ENCODE results near the gene RPS5. TPM values are rescaled to one million over a fixed set of nuclear protein-coding genes. Genes with fewer than 3 reads are reported as not detected.
"Not testable (repeated sequence)": the region's sequence is repeated elsewhere in the genome, so short reads cannot be mapped to it uniquely, and the experiment has no call there.

Gene RPS5
- total RNA-seq, 2 experiments from 2014 or later = 1,415 to 1,438 TPM

GRCh38 chr19:58403920-58404478 lies 16.9 kb downstream of the RPS5 start:
- H3K27ac Mint-ChIP-seq, H3K27me3 Mint-ChIP-seq, H3K4me3 Mint-ChIP-seq, CTCF ChIA-PET, DNase-seq, POLR2A ChIA-PET, H3K9me3 Mint-ChIP-seq, H3K36me3 Mint-ChIP-seq: not testable (repeated sequence)
- peaks cover 30% of the 10 kb centered on the region for H3K4me1 Mint-ChIP-seq (ENCODE audit: low read depth)
- intact Hi-C loops (cut with micrococcal nuclease) = loop anchor here (10.0 kb wide), 1 partner anchor 489 kb away; the partner anchor contains the start of gene ZNF417

GRCh38 chr19:58406818-58407657 lies 20.0 kb downstream of the RPS5 start:
- H3K9me3 Mint-ChIP-seq = no peaks in the 10 kb centered on the region
- peak overlapping the region; percentile 83 for H3K4me3 Mint-ChIP-seq
- ChIA-PET CTCF (interaction anchor here (1.0 to 2.1 kb wide), 2 partner anchors 112 to 174 kb away, joined by 3 to 5 read pairs; partner anchors contain the start of gene ZBTB45), POLR2A (interaction anchor here (1.1 kb wide), 1 partner anchor 45 kb away, joined by 4 read pairs; the partner anchor contains the start of gene ZNF497)
- peak overlapping the region; percentile 95 for H3K27ac Mint-ChIP-seq
- peaks cover 2% of the 10 kb centered on the region for H3K36me3 Mint-ChIP-seq
- H3K4me1 Mint-ChIP-seq (ENCODE audit: low read depth) = peaks cover 29% of the 10 kb centered on the region
- DNase-seq = no peak
- intact Hi-C loops (cut with micrococcal nuclease) = loop anchor here (5.0 to 10.0 kb wide), 4 partner anchors 35 to 492 kb away; partner anchors contain the start of genes ZNF132, ZNF417 and ZSCAN22
- H3K27me3 Mint-ChIP-seq = no peaks in the 10 kb centered on the region

- Mint-ChIP-seq H3K4me3 (peak overlapping the region; percentile 83), H3K9me3 (no peaks in the 10 kb centered on the region), H3K27me3 (no peaks in the 10 kb centered on the region), H3K4me1 (ENCODE audit: low read depth) (peaks cover 29% of the 10 kb centered on the region), H3K36me3 (peaks cover 3% of the 10 kb centered on the region), H3K27ac (peak overlapping the region; percentile 95)
- CTCF ChIA-PET = interaction anchor here (1.0 to 2.1 kb wide), 3 partner anchors 62 to 112 kb away, joined by 3 to 5 read pairs (median 3); partner anchors contain the start of gene ZBTB45
- DNase-seq = peak; percentile 32
- POLR2A ChIA-PET = interaction anchor here (1.0 to 1.2 kb wide), 5 partner anchors 20 to 168 kb away, joined by 3 to 4 read pairs (median 4); partner anchors contain the start of genes ZNF497 and ZNF837
- intact Hi-C loops (cut with micrococcal nuclease) = loop anchor here (1.0 to 10.0 kb wide), 7 partner anchors 20 to 493 kb away; partner anchors contain the start of genes RPS5, ZNF132, ZNF324B and ZNF417
Observed at GRCh38 chr19:58407658-58408151, 20.6 kb downstream of the RPS5 start.

- Mint-ChIP-seq H3K27ac (peak within 1 kb of the TSS; percentile 95), H3K9me3 (no peaks in the 10 kb centered on the region)
- CTCF ChIA-PET = interaction anchor here (0.8 to 2.1 kb wide), 4 partner anchors 61 to 112 kb away, joined by 3 to 5 read pairs (median 3); partner anchors contain the start of gene ZBTB45
Observed at GRCh38 chr19:58408152-58409009, 21.3 kb downstream of the RPS5 start, which contains the start of gene ZNF584. Gene ZNF584, plus strand, starts transcription at chr19:58408649. Its CDS starts 499 bp downstream, at chr19:58409148.

GRCh38 chr19:58409010-58409790 lies 22.1 kb downstream of the RPS5 start:
- Mint-ChIP-seq H3K27me3 (no peaks in the 10 kb centered on the region), H3K4me1 (ENCODE audit: low read depth) (peaks cover 26% of the 10 kb centered on the region), H3K36me3 (peaks cover 3% of the 10 kb centered on the region), H3K9me3 (no peaks in the 10 kb centered on the region), H3K27ac (no peak overlapping the region), H3K4me3 (peak overlapping the region; percentile 83)
- ChIA-PET CTCF (interaction anchor here (0.7 to 1.0 kb wide), 4 partner anchors 17 to 111 kb away, joined by 3 read pairs; partner anchors contain the start of gene ZBTB45), POLR2A (interaction anchor here (0.6 to 1.2 kb wide), 9 partner anchors 9 to 167 kb away, joined by 3 to 4 read pairs (median 3); partner anchors contain the start of genes ZNF324 and ZNF837)
- intact Hi-C loops (cut with micrococcal nuclease) = loop anchor here (5.0 to 10.0 kb wide), 4 partner anchors 33 to 494 kb away; partner anchors contain the start of genes ZNF132, ZNF417 and ZSCAN22
- DNase-seq = peak; percentile 46

More at GRCh38 chr19:58408152-58409009, 21.3 kb downstream of the RPS5 start, which contains the start of gene ZNF584:
- H3K27me3 Mint-ChIP-seq = no peaks in the 10 kb centered on the region
- H3K4me3 Mint-ChIP-seq = peak within 1 kb of the TSS; percentile 83
- POLR2A ChIA-PET = interaction anchor here (0.6 to 1.2 kb wide), 8 partner anchors 21 to 167 kb away, joined by 3 to 4 read pairs (median 3); partner anchors contain the start of genes ZNF324, ZNF497 and ZNF837
- DNase-seq = peak; percentile 97
- H3K36me3 Mint-ChIP-seq = peaks cover 3% of the 10 kb centered on the region
- H3K4me1 Mint-ChIP-seq (ENCODE audit: low read depth) = peaks cover 31% of the 10 kb centered on the region
- intact Hi-C loops (cut with micrococcal nuclease) = loop anchor here (1.0 to 10.0 kb wide), 7 partner anchors 21 to 494 kb away; partner anchors contain the start of genes RPS5, ZNF132, ZNF324B and ZNF417

GRCh38 chr19:58416604-58417003 lies 29.5 kb downstream of the RPS5 start:
- Mint-ChIP-seq H3K27ac (no peak overlapping the region), H3K36me3 (peaks cover 44% of the 10 kb centered on the region), H3K27me3 (no peaks in the 10 kb centered on the region), H3K4me3 (no peak overlapping the region), H3K9me3 (peaks cover 2% of the 10 kb centered on the region), H3K4me1 (ENCODE audit: low read depth) (peaks cover 2% of the 10 kb centered on the region)
- intact Hi-C loops (cut with micrococcal nuclease) = no loop called here
- ChIA-PET POLR2A (no interaction called here), CTCF (no interaction called here)
- no peak for DNase-seq

- Mint-ChIP-seq H3K4me3 (no peak overlapping the region), H3K27ac (no peak overlapping the region), H3K36me3 (peaks cover 44% of the 10 kb centered on the region), H3K4me1 (ENCODE audit: low read depth) (peaks cover 2% of the 10 kb centered on the region), H3K9me3 (peaks cover 2% of the 10 kb centered on the region), H3K27me3 (no peaks in the 10 kb centered on the region)
- ChIA-PET CTCF (no interaction called here), POLR2A (no interaction called here)
- no peak for DNase-seq
- intact Hi-C loops (cut with micrococcal nuclease) = no loop called here
Observed at GRCh38 chr19:58417071-58417470, 30.0 kb downstream of the RPS5 start.

GRCh38 chr19:58428617-58429016 lies 41.5 kb downstream of the RPS5 start:
- H3K27me3 Mint-ChIP-seq = no peaks in the 10 kb centered on the region
- intact Hi-C loops (cut with micrococcal nuclease) = no loop called here
- H3K4me1 Mint-ChIP-seq (ENCODE audit: low read depth) = no peaks in the 10 kb centered on the region
- H3K36me3 Mint-ChIP-seq = peaks cover 42% of the 10 kb centered on the region
- ChIA-PET POLR2A (no interaction called here), CTCF (no interaction called here)
- peaks cover 63% of the 10 kb centered on the region for H3K9me3 Mint-ChIP-seq
- no peak overlapping the region for H3K4me3 Mint-ChIP-seq
- DNase-seq = no peak
- H3K27ac Mint-ChIP-seq = no peak overlapping the region

GRCh38 chr19:58429745-58430144 lies 42.7 kb downstream of the RPS5 start:
- Mint-ChIP-seq H3K4me3 (no peak overlapping the region), H3K27ac (no peak overlapping the region), H3K27me3 (no peaks in the 10 kb centered on the region), H3K36me3 (peaks cover 53% of the 10 kb centered on the region), H3K4me1 (ENCODE audit: low read depth) (no peaks in the 10 kb centered on the region), H3K9me3 (peaks cover 74% of the 10 kb centered on the region)
- intact Hi-C loops (cut with micrococcal nuclease) = no loop called here
- CTCF ChIA-PET = no interaction called here
- POLR2A ChIA-PET = interaction anchor here (0.7 kb wide), 1 partner anchor 20 kb away, joined by 3 read pairs; no protein-coding TSS in a partner anchor
- no peak for DNase-seq

- DNase-seq = no peak
- Mint-ChIP-seq H3K4me1 (ENCODE audit: low read depth) (peaks cover 13% of the 10 kb centered on the region), H3K9me3 (peaks cover 90% of the 10 kb centered on the region), H3K27me3 (no peaks in the 10 kb centered on the region), H3K36me3 (peaks cover 90% of the 10 kb centered on the region), H3K4me3 (no peak overlapping the region), H3K27ac (no peak overlapping the region)
- ChIA-PET POLR2A (no interaction called here), CTCF (no interaction called here)
- intact Hi-C loops (cut with micrococcal nuclease) = no loop called here
Observed at GRCh38 chr19:58434217-58434616, 47.1 kb downstream of the RPS5 start.
